Sigmoid colon (tissue), 7 donors: ENCODE results near the gene MEGF6. TPM values are rescaled to one million over a fixed set of nuclear protein-coding genes. Genes with fewer than 3 reads are reported as not detected.

Experiments used
- DNase-seq: peaks from one replicate; pipeline ENCODE4 v3.0.0-alpha.2; 2019
- H3K27ac ChIP-seq, 4 donors: fragments of 200-600 bp; sonication (generic); one replicate each; pipeline ENCODE4 v1.5.1; 2016 to 2019; ENCODE audit warnings: mild to moderate bottlenecking in 1 of 4
- H3K27me3 ChIP-seq, 3 donors: fragments of 200-600 bp; sonication (generic); one replicate each; pipeline ENCODE4 v1.5.1; 2019; ENCODE audit warnings: mild to moderate bottlenecking in 1 of 3
- H3K36me3 ChIP-seq, 4 donors: fragments of 200-600 bp; sonication (generic); one replicate each; pipeline ENCODE4 v1.5.1; 2016 to 2019
- H3K4me1 ChIP-seq, 4 donors: fragments of 200-600 bp; sonication (generic); one replicate each; pipeline ENCODE4 v1.5.1; 2017 to 2019
- H3K4me3 ChIP-seq, 4 donors: fragments of 200-600 bp; sonication (generic); one replicate each; pipeline ENCODE4 v1.5.1; 2017 to 2019; ENCODE audit warnings: mild to moderate bottlenecking in 2 of 4, moderate library complexity in 1 of 4
- H3K9me3 ChIP-seq, 4 donors: fragments of 200-600 bp in 3 of 4; sonication (generic) in 3 of 4; one replicate each; pipeline versions ENCODE4 v1.5.1 to v1.6.1; 2013 to 2019
- CTCF ChIP-seq, 4 experiments: fragments of 450-650 bp in 3 of 4; fragments of 200-600 bp in 1 of 4; IDR thresholded peaks; one replicate each; pipeline ENCODE4 v1.5.1; 2016 to 2019; ENCODE audit warnings: antibody characterized with exemption in 4 of 4, mild to moderate bottlenecking in 3 of 4, moderate library complexity in 2 of 4
- EP300 ChIP-seq, 4 donors: sonication (generic); formaldehyde crosslinking; IDR thresholded peaks; one replicate each; pipeline ENCODE4 v1.6.1; 2017; ENCODE audit warnings: antibody characterized with exemption in 4 of 4
- POLR2A ChIP-seq, 2 donors: fragments of 450-650 bp; IDR thresholded peaks; one replicate each; pipeline ENCODE4 v1.6.1; 2016; ENCODE audit warnings: antibody characterized with exemption in 2 of 2, mild to moderate bottlenecking in 2 of 2, moderate library complexity in 2 of 2
- POLR2AphosphoS5 ChIP-seq, 4 donors: sonication (generic); formaldehyde crosslinking; IDR thresholded peaks; one replicate each; pipeline ENCODE4 v1.6.1; 2017; ENCODE audit warnings: antibody characterized with exemption in 4 of 4
- WGBS, 2 donors: extraction: QIAGEN DNeasy Blood & Tissue Kit; methylation state at CpG; one replicate each; pipeline ENCODE4 v1.1.7; 2013; 5-methylcytosine and 5-hydroxymethylcytosine counted together
- intact Hi-C: fragments of 100-400 bp; cut with DNase I; formaldehyde crosslinking; loops from one replicate; pipeline ENCODE4 v1.15.1; 2023
- polyA plus RNA-seq, 3 donors: library from polyadenylated mRNA; stranded (reverse); fragments of 200-250 nt; gene quantifications; one replicate each; pipeline ENCODE4 v1.2.3, GENCODE V29; 2013
- total RNA-seq, 4 donors: library from RNA; depleted of rRNA; stranded (reverse); fragments of >200 nt; gene quantifications; one replicate each; pipeline ENCODE4 v1.1.0, GENCODE V29; 2016
- donor health status: healthy with polysubstance abuse.
- donor health status: Bipolar disorder and iron deficiency.
- donor health status: healthy.

MEGF6 gene
- total and polyA plus RNA-seq, 7 donors = 2.4 to 31.9 (median 7.8) TPM; not detected in 1

- no peak overlapping the region for H3K4me3 ChIP-seq
- intact Hi-C loops = loop anchor here (5.0 to 10.0 kb wide), 2 partner anchors 275 to 1432 kb away; partner anchors contain the start of gene C1orf174
- peaks cover 19 to 80% (median 40%) of the 10 kb centered on the region in 4 donors for H3K36me3 ChIP-seq
- TF ChIP-seq CTCF (IDR thresholded peaks at IDR 0.05) (no peak), POLR2A (IDR thresholded peaks at IDR 0.05) (no peak), EP300 (IDR thresholded peaks at IDR 0.05) (no peak), POLR2AphosphoS5 (IDR thresholded peaks at IDR 0.05) (no peak)
- no peaks in the 10 kb centered on the region for H3K27me3 ChIP-seq
- no peak for DNase-seq
- 93 to 95% methylated on average over 16 of the region's 16 CpGs for WGBS, 2 donors
- H3K4me1 ChIP-seq = peaks cover 0 to 14% (median 8%) of the 10 kb centered on the region in 4 donors
- no peak overlapping the region for H3K27ac ChIP-seq
- no peaks in the 10 kb centered on the region for H3K9me3 ChIP-seq
Observed at GRCh38 chr1:3629561-3630160, 18.4 kb upstream of the MEGF6 start.

- peaks cover 10 to 68% (median 32%) of the 10 kb centered on the region in 4 donors for H3K36me3 ChIP-seq
- TF ChIP-seq EP300 (IDR thresholded peaks at IDR 0.05) = no peak
- TF ChIP-seq CTCF (IDR thresholded peaks at IDR 0.05) = no peak
- no peak for TF ChIP-seq POLR2AphosphoS5 (IDR thresholded peaks at IDR 0.05)
- no peak for TF ChIP-seq POLR2A (IDR thresholded peaks at IDR 0.05)
- H3K27ac ChIP-seq = no peak overlapping the region
- H3K4me1 ChIP-seq = peaks cover 0 to 19% (median 15%) of the 10 kb centered on the region in 4 donors
- H3K9me3 ChIP-seq = no peaks in the 10 kb centered on the region
- intact Hi-C loops = loop anchor here (5.0 to 10.0 kb wide), 2 partner anchors 276 to 1431 kb away; partner anchors contain the start of gene C1orf174
- no peak for DNase-seq
- no peak overlapping the region for H3K4me3 ChIP-seq
- H3K27me3 ChIP-seq = no peaks in the 10 kb centered on the region
- WGBS, 2 donors = 89 to 92% methylated on average over 10 of the region's 10 CpGs
Observed at GRCh38 chr1:3628445-3628844, 17.1 kb upstream of the MEGF6 start.

GRCh38 chr1:3627515-3628253 is 16.4 kb upstream of the MEGF6 start:
- TF ChIP-seq CTCF (IDR thresholded peaks at IDR 0.05) (no peak), POLR2AphosphoS5 (IDR thresholded peaks at IDR 0.05) (no peak), EP300 (IDR thresholded peaks at IDR 0.05) (no peak), POLR2A (IDR thresholded peaks at IDR 0.05) (no peak)
- no peak for DNase-seq
- Histone ChIP-seq H3K9me3 (no peaks in the 10 kb centered on the region), H3K27me3 (no peaks in the 10 kb centered on the region), H3K27ac (no peak overlapping the region), H3K36me3 (peaks cover 10 to 61% (median 31%) of the 10 kb centered on the region in 4 donors), H3K4me1 (peaks cover 0 to 27% (median 23%) of the 10 kb centered on the region in 4 donors), H3K4me3 (no peak overlapping the region)
- intact Hi-C loops = loop anchor here (5.0 to 10.0 kb wide), 2 partner anchors 277 to 1430 kb away; partner anchors contain the start of gene C1orf174
- 93 to 96% methylated on average over 26 of the region's 26 CpGs for WGBS, 2 donors

GRCh38 chr1:3626025-3626424 is 14.7 kb upstream of the MEGF6 start:
- peak overlapping the region in 3 of 4 donors; percentile 82 to 92 (median 90) for H3K27ac ChIP-seq
- intact Hi-C loops = loop anchor here (5.0 to 10.0 kb wide), 2 partner anchors 279 to 1429 kb away; partner anchors contain the start of gene C1orf174
- WGBS, 2 donors = 71 to 85% methylated on average over 4 of the region's 4 CpGs
- no peak for DNase-seq
- no peak for TF ChIP-seq POLR2A (IDR thresholded peaks at IDR 0.05)
- H3K4me1 ChIP-seq = peaks cover 0 to 31% (median 26%) of the 10 kb centered on the region in 4 donors
- peaks cover 10 to 44% (median 26%) of the 10 kb centered on the region in 4 donors for H3K36me3 ChIP-seq
- no peaks in the 10 kb centered on the region for H3K27me3 ChIP-seq
- peak overlapping the region in 2 of 4 donors; percentile 84 to 99 for H3K4me3 ChIP-seq
- no peaks in the 10 kb centered on the region for H3K9me3 ChIP-seq
